SHP77 treated with DMSO at 0.1 percent for 48 hours (cell line): ENCODE measurements around the gene MICAL3.
"Not testable (repeated sequence)": the region's sequence is repeated elsewhere in the genome, so short reads cannot be mapped to it uniquely, and the experiment has no call there.

Experiments used
- DNase-seq: peaks from one replicate; lab custom pipeline; 2025; lab: John Stamatoyannopoulos, UW

The MICAL3 gene

GRCh38 chr22:17997456-17997855 lies 26.9 kb downstream of the MICAL3 start:
- no peak for DNase-seq

DNA sequence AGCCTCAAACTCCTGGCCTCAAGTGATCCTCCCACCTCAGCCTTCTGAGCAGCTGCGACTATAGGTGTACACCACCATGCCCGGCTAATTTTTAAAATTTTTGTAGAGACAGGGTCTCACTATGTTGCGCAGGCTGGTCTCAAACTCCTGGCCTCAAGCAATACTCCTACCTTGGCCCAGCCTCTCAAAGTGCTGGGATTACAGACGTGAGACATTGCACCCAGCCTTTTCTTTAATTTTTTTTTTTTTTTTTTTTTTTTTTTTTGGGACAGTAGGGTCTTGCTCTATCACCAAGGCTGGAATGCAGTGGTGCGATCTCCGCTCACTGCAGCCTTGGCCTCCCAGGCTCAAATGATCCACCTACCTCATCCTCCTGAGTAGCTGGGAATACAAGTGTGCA lies 29.1 kb downstream of the MICAL3 start:
- DNase-seq, result not testable (repeated sequence)

- no peak for DNase-seq
Measured at GRCh38 chr22:17994424-17995108, 29.8 kb downstream of the MICAL3 start.

- not testable (repeated sequence) for DNase-seq
Measured at GRCh38 chr22:17992976-17993375, 31.4 kb downstream of the MICAL3 start.

DNA sequence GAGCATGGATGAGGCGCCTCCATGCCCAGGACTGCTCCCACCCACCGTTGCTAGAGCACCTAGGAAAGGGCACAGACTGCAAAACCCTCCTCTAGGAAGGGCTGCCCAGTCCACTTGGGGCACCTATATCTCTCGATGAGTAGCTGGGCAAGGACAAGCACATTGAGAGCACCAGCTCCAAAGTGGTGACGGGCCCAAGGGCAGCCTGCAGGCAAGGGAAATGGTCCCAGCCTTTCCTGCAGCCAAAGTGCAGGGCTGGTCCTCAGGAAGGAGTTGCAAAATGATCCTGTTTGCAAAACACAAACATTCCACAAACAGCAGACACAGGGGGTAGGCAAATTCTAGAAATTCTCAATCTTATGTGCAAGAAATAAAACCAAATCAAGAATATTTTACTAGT lies 32.4 kb downstream of the MICAL3 start:
- DNase-seq, result not testable (repeated sequence)

GRCh38 chr22:17990942-17991341 lies 33.4 kb downstream of the MICAL3 start:
- DNase-seq, result no peak

DNA sequence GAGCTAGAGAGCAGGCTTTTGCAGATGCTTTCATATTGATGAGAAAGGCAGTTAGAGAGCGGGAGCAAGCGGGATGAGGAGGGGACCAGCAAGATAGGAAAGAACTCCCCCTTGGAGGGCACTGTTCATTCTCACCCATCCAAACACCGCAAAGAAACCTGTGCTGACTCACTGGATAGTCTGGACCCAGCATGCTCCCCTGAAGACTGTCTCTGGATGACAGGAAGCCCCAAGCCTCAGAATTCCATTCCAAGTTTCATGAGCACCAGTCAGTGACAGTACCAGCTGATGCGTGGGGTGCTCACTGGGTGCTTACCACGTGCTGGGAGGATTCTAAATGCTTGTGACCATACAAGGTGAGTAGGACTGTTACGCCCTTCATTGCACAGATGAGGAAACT lies 34.2 kb downstream of the MICAL3 start:
- DNase-seq, result no peak

- no peak for DNase-seq
Measured at GRCh38 chr22:17988800-17989513, 35.4 kb downstream of the MICAL3 start.

- no peak for DNase-seq
Measured at GRCh38 chr22:17985606-17986005, 38.8 kb downstream of the MICAL3 start.

DNA sequence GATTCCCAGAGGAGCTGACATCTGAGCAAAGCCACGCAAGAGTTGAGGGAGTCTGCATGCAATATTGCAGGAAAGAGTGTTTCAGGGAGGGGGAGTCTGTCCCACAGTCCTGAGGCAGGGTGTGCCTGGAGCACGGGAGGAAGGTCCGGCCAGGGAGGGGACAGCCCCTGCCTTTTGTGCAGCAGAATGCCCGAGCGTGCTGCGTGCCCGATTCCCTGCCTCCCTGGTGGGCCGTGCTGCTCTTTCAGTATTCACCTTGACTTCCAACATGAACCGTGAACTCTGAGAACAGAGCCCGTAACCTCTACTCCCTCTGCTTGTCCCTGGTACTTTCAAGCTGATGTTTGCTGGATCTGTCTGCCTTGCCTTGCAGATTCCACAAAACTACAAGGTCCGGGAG lies 39.3 kb downstream of the MICAL3 start:
- not testable (repeated sequence) for DNase-seq

- no peak for DNase-seq
Measured at GRCh38 chr22:17984114-17984513, 40.2 kb downstream of the MICAL3 start.

- no peak for DNase-seq
Measured at GRCh38 chr22:17982572-17983141, 41.7 kb downstream of the MICAL3 start.

GRCh38 chr22:17981497-17981896 lies 42.9 kb downstream of the MICAL3 start:
- DNase-seq, result no peak

DNA sequence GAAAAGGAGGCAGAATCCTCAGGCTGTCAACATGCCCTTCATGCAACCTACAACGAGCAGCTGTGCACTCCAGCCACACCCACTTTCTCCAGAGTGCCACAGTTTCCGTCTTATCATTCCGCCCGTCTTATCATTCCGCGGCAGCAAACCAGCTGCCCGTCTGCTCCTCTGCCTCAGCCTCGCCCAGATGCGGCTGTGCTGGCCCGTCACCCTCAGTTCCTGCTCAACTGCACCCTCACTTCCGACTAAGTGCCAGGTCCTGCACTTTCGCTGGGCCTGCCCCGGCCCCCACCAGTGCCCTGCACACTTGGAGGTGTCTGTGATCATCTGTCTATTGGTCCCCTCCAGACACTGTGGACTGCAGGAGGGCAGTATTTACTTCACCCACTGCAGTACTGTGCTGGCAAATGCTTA lies 43.7 kb downstream of the MICAL3 start:
- DNase-seq, result no peak

DNA sequence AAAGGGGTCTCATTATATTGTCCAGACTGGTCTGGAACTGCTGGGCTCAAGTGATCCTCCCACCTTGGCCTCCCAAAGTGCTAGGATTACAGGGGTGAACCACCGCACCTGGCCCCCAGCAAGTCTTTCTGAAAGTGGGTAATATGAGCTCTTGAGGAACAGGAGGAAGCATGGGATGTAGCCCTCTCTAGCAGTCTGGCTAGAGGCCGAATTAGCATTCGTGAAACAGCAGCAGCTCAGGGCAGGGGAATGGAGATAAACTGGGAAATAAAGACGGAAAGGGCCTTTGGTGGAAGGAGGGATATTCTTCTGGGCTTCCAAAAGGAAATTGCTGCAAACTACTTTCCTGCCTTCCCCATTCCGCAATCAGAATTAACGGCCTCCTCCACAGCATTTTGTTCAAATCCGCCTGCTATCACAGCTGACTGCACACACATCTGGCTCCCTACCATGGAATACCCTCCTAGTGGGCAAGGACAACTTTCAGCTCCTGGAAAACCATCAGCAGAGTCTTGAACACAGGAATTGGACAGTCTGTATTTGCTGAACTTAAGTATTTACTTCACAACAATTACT lies 44.3 kb downstream of the MICAL3 start:
- no peak for DNase-seq

DNA sequence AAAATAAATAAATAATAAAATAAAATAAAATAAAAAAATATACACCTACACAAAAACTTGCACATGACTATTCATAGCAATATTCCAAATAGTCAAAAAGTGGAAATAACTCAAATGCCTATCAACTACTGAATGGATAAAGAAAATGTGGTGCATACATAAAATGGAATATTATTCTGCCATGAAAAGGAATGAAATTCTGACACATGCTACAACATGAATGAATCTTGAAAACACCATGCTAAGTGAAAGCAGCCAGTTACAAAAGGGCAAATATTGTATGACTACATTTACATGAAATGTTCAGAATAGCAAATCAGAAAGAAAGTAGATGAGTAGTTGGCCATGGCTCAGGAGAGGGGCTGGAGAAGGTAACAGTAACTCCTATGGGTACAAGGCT lies 46.3 kb downstream of the MICAL3 start:
- no peak for DNase-seq

- no peak for DNase-seq
Measured at GRCh38 chr22:17977371-17977770, 47.0 kb downstream of the MICAL3 start.

DNA sequence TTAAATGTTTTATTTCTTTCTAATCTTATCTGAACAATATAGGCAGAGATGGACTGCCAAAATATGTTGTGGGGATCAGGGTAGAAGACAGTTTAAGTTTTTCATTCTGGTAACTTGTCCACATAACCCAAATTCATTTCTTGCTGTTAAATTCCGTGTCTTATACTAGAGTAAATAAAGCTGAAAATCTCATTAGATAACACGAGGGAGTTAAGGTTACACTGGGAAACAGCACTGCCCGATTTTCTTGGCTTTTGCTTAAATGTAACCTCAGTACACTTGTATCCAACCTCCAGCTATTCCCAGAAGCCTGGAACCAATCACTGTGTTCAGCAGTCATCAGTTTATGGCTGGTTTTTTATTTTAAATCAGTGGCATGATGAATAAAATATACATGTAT lies 48.2 kb downstream of the MICAL3 start:
- no peak for DNase-seq

DNA sequence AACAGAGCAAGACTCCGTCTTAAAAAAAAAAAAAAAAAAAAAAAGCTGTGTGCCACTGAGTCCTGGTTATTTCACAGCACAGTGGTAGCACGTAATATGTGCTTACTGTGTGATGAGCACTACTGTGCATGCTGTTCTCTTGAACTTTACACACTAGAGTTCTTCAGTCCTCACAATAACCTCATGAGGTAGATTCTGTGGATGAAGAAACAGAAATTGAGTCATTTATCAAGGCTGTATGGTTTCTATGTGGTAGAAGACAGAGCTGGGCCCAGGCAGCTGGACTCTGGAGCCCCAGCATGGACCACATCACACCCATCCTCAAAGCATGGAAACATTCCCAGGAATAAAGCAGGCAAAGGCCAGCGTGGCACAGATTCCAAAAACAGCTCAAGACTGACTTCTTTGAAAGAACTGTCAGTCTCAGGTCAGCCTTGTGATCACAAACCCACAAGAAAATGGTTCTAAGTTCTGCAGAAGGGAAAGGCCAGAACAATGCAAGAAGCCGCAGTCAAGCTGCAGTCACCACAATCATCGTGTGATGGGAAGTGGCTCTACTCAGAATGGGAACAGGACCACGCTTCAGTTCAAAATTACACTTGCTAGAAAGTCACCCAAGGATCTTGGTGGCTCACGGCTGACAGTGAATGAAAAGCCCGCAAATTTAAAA lies 49.5 kb downstream of the MICAL3 start:
- DNase-seq, result no peak

GRCh38 chr22:17974087-17974486 lies 50.3 kb downstream of the MICAL3 start:
- DNase-seq, result no peak

GRCh38 chr22:17973217-17973616 lies 51.1 kb downstream of the MICAL3 start:
- no peak for DNase-seq

DNA sequence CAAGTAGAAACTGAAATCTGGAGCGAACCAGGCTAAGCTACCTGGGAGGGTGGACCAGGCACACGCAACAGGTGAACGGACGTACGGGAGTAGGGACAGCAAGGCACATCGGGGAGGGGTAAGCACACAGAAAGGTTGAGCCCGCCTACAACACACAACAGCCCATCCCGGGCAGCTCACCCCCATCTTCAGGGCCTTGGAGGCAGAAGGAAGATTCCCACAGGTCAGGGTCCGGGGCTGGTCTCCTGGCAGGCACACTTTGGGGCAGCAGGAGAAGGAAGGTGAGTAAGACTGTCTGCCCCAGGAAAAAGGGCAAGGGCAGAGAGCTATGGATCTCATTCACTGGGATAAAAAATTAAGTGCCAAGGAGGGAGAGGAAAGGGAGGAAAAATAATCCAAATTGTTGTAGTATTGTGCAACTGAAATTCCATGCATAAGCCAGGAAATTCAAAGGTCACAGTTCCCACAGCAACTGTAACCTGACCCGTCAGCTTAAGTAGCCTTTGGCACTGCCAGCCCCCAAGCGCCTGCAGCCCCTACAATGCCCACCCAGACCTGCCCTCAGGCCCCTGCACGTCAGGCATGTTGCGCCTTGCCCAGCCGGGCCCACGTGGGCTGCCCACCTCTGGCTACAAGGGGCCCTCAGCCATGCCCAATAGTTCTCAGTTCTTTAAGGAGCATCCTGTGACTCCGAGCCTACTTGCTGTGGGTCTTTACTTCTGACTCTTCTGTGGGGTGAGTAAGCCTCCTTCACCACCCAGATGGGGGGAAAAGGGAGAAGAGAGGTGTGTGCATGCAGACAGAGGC lies 51.8 kb downstream of the MICAL3 start:
- no peak for DNase-seq
